HFF-Myc (cell line): ENCODE results near the gene SPRY4.

Experiments used
- DNase-seq: peaks from one replicate; pipeline ENCODE4 v3.0.0-alpha.2; 2011; ENCODE audit warnings: low read depth; ENCODE audit errors: extremely low read depth
- H3K4me3 ChIP-seq: replicated peaks from 2 replicates; pipeline ENCODE4 v1.5.1; 2011; ENCODE audit warnings: low read depth, mild to moderate bottlenecking, control low read depth, low read length
- TF ChIP-seq, protein P1 (sequence below): IDR thresholded peaks from 2 replicates; pipeline ENCODE4 v1.5.1; 2012; ENCODE audit warnings: mild to moderate bottlenecking, low read depth, low read length, control low read depth; ENCODE audit errors: missing control alignments

The SPRY4 gene

DNA sequence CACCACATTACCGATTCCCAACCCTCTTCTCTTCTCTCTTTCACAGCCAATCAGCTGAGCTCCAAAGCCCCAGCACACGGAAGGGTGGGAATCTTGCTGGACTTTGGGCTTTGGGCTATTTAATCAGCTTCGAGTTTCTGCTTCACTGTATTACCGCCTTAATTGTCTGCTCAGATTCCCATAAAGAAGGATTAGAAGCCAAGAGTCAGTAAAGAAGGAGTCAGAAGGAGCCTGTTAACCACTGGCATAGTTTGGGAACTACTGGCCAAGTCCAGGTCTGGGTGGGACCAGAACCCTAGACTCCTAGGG lies 4.4 kb downstream of the SPRY4 start:
- TF ChIP-seq, protein P1, sequence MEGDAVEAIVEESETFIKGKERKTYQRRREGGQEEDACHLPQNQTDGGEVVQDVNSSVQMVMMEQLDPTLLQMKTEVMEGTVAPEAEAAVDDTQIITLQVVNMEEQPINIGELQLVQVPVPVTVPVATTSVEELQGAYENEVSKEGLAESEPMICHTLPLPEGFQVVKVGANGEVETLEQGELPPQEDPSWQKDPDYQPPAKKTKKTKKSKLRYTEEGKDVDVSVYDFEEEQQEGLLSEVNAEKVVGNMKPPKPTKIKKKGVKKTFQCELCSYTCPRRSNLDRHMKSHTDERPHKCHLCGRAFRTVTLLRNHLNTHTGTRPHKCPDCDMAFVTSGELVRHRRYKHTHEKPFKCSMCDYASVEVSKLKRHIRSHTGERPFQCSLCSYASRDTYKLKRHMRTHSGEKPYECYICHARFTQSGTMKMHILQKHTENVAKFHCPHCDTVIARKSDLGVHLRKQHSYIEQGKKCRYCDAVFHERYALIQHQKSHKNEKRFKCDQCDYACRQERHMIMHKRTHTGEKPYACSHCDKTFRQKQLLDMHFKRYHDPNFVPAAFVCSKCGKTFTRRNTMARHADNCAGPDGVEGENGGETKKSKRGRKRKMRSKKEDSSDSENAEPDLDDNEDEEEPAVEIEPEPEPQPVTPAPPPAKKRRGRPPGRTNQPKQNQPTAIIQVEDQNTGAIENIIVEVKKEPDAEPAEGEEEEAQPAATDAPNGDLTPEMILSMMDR, result no peak
- DNase-seq, result no peak
- H3K4me3 ChIP-seq, result peak overlapping the region; percentile 98

DNA sequence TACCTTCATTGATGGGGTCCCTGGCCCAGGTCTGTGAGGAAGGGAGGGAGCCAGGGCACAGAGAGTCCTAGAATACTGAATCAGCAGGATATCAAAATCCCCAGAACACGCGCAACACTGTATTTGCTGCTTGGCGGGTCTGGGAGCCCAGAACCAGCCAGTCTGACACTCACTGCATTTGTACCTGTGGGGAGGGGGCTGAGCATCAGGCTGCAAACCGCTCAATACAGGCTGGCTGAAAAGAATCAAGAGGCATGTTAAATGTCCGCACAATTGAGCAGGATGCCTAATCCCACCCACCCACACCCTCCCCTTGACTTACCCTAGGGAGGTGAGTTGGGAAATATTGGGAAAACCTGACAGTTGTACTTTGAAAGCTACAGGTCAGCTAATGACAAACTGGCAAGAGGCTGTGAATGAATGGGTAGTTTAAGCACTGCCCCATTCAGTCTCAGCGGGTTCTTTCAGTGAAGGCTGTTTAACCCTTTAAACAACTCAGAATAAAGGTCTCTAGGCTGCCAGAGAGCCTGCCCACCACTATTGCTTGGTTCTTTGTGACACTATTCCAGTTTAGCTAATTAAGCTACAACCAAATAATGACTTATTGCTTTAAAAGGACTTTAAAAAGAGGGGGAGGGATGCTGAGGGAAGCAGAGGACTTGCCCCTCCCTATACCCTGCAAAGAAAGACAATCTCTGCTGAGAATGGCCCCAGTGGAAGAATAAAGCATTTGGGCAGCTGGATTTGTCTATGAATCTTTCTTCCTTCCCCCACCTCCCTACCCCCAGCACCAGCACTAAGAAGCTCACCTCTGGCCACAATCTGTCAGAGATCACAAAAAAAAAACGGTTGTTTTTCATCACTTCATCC lies 5.0 kb downstream of the SPRY4 start:
- TF ChIP-seq, protein P1, result no peak
- H3K4me3 ChIP-seq, result peak overlapping the region; percentile 98
- DNase-seq, result no peak

DNA sequence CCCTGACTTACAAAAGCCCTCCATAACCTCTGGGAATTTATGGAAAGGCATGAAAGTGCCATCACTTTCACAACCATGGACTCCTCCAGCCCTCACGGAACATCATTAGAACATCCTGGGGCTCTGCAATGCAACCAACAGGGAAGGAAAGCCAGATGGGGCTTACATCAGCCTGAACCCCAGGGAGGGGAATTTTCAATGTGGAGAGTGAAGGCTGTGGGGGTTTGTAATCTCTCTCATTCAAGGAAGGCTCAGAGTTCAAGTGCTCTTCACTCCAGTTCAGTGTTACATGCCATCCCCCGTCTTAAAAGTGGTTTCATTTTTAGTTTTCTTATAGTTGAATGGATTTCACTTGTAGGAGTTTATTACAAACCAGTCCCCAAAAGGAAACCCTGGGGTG lies 5.7 kb downstream of the SPRY4 start:
- peak overlapping the region; percentile 98 for H3K4me3 ChIP-seq
- DNase-seq, result no peak
- TF ChIP-seq, protein P1, result no peak

DNA sequence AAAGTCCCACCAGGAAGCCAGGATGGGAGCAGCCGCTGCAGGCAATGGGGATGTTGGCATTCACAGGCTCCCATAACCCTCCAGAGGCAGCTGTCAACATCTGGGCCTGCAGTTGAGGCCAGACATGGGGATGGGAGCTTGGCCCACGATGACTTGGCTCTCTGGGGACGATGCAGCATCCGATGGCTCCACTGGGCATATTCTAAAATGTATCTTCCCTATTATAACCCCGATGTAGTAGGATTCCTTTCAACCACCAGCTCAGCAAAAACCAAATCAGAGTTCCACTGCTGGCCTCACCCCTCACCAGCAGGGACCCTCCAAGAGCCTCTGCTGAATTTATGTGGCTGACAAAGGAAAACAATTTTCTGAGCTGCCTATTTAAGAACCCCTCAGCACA lies 7.1 kb downstream of the SPRY4 start:
- H3K4me3 ChIP-seq, result peak overlapping the region; percentile 9; the same call in 1 of the 2 replicates
- no peak for DNase-seq
- TF ChIP-seq, protein P1, result peak; percentile 41

DNA sequence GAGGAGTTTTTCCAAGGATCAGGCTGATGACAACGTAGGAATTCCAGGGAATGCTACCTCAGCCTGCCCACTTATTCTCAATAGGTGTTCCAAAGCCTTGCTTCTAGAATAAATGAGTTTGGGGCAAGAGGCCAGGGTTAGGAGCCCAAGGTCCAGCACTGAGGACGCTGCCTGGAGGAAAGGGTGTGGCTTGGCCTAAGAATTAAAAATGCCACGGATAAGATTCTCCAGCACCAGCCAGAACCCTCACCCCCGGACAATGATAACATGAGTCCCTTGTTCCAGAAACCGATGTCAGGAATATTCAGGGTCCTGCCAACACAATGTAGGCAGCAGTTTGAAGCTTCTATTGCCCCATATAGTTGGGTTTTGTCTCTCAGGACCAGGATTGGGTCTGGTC lies 7.6 kb downstream of the SPRY4 start:
- TF ChIP-seq, protein P1, result no peak
- H3K4me3 ChIP-seq, result peak overlapping the region; percentile 9
- no peak for DNase-seq

DNA sequence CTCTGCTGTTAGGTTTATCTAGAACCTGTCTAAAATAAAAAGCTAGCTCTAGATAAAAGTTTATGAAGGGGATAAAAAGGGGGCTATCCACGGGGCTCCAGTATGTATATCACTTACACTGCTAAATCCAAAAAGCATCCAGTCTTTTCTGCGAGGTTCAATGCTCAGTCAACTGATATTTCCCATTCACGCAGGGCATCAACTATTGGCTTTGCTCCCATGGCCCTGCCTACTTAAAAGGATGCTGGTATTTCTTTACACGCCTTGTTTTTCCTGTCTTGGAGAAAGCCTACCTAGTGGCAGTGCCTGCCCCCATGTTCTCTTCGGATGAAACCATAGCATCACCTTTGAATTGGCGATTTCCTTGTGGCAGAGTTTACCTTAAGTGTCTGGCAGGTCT lies 8.1 kb downstream of the SPRY4 start:
- TF ChIP-seq, protein P1, result no peak
- no peak overlapping the region for H3K4me3 ChIP-seq
- no peak for DNase-seq

DNA sequence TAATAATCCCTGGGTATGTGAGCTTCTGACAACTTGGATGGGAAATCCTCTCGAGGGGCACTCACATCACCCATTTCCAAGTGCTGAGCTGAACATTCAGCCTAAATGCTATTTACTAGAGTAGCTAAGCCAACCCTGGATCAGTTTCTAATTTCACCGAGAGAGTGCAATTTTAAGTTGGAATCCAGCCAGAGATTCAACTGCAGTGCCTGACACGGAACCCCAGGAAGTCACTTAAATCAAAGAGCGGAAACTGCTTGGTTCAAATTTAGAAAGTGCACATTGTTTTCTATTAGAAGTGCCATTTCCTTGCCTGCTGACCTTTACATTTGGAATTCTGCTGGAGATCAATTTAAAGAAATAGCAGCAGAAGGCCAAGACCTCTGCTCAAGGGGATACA lies 8.8 kb downstream of the SPRY4 start:
- H3K4me3 ChIP-seq, result no peak overlapping the region
- TF ChIP-seq, protein P1, result no peak
- no peak for DNase-seq
